Right ventricle myocardium inferior (tissue), 1 donor: ENCODE measurements around the gene PRSS23. TPM values are rescaled to one million over a fixed set of nuclear protein-coding genes. Genes with fewer than 3 reads are reported as not detected.
"Not testable (repeated sequence)": the region's sequence is repeated elsewhere in the genome, so short reads cannot be mapped to it uniquely, and the experiment has no call there.

Experiments
- ATAC-seq: fragments of 200-7000 bp; cut with Tn5 transposase; one replicate; pipeline ENCODE4 v1.9.1; 2020; ENCODE audit warnings: mild to moderate bottlenecking, moderate library complexity
- DNase-seq: peaks from one replicate; pipeline ENCODE4 v3.0.0; 2021; ENCODE audit errors: missing footprints
- intact Hi-C: fragments of 100-400 bp; cut with DNase I; formaldehyde crosslinking; loops from one replicate; pipeline ENCODE4 v1.11.0; 2022
- long read RNA-seq: library from polyadenylated mRNA; unstranded; transcript quantifications from one replicate; pipeline ENCODE4 v2.0.0, GENCODE V29; 2021
- total RNA-seq: library from RNA; stranded (reverse); fragmentation: NEBNext Ultra II Directional; extraction: Animal tissue kit (Norgen Biotek cat#: 25700); gene quantifications from one replicate; pipeline ENCODE4 v1.2.1, GENCODE V29; 2021
- donor health status: DM: no; HTN: yes; CAD: no; lungs with severe emphysema.

Gene PRSS23, protein sequence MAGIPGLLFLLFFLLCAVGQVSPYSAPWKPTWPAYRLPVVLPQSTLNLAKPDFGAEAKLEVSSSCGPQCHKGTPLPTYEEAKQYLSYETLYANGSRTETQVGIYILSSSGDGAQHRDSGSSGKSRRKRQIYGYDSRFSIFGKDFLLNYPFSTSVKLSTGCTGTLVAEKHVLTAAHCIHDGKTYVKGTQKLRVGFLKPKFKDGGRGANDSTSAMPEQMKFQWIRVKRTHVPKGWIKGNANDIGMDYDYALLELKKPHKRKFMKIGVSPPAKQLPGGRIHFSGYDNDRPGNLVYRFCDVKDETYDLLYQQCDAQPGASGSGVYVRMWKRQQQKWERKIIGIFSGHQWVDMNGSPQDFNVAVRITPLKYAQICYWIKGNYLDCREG
- total RNA-seq, result 7.2 TPM
- long read RNA-seq, full-length matches to known transcripts, result 3 of 21 reads
- long read RNA-seq, partial matches to known transcripts, result 0 of 21 reads
- long read RNA-seq, other reads (novel, unspliced or antisense), result 18 of 21 reads

DNA sequence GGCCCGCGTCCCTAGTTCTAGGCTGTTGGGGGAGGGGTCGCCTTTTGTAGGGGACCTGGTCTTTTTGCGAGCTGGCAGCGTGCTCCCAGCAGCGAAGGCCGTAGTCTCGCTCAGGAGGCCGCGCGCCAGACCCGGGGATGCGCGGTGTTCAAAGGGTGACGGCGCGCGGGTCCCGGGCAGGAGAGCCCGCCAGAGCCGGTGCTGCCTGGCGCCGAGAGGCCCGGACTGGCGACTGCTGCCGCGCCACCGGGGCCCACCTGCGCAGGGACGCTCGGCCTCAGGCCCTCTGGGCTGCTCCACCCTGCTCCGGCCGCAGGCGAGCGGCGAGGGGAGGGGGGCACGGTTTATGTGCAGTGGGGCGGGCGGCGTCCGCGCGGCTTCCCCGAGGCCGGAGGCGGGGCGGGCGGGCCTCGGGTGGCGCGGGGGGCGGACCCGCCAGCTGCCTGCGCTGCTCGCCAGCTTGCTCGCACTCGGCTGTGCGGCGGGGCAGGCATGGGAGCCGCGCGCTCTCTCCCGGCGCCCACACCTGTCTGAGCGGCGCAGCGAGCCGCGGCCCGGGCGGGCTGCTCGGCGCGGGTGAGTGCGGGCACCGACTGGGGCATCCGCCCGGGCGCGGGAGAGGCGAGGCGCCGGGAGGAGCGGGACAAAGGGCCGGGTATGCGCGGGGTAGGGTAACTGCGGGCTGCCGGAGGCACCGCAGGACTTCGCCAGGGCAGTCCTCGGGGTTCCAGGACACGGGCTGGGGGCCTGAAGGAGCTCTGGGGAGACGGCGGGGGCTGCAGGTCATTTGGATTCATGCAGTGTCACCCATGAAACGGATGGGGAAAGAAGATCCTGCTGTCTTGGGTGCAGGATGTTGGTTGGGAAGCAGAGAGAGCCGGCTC lies at the start of gene PRSS23:
Gene PRSS23, plus strand, starts transcription at position 467 of the 884 bp plus-strand sequence. CDS start 7,102 bp downstream, outside the sequence.
- intact Hi-C loops, result loop anchor here (5.0 kb wide), 3 partner anchors 128 to 343 kb away; partner anchors contain the start of gene ME3

DNA sequence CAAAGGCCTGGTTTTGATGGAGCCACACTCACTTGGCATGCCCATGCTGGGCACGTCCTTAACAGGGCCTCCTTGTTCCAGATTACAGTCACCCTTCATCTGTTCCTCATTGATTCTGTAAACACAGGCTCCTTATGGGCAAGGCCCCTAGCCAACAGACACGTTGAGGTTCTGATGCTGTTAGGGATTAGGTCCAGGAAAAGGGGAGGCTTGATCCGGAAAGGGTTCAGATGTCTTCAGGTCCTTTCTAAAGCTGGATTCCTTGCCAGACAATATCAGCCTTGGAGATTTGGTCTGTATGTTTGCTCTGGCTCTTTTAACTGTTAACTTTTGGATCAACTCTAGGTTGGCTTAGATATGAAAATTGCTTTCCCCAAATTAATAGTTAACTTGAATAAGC lies 46.9 kb upstream of the PRSS23 start:
- intact Hi-C loops, result no loop called here
- DNase-seq (no peak), ATAC-seq (no peak)

More for the DNA sequence above, at the start of gene PRSS23:
- DNase-seq, result peak; percentile 73
- ATAC-seq, result peak; percentile 85

DNA sequence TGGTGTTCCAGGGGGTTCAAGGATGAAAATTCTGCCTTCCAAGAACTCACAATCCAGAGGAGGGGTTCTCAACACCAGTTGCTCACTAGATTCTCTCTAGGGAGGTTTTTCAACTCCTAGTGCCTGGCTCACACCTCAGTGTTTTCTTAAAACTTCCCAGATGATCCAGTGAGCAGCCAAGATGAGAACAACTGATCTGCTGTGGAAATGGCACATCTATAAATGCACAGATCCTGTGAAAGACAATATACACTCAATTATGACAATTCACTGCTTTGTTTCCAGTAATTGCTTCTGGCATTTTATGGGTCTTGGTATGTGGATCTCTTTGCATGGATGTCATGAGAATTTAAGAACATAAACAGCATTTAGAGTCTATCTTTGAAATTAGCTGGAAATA lies 45.2 kb upstream of the PRSS23 start:
- DNase-seq (no peak), ATAC-seq (no peak)
- intact Hi-C loops, result no loop called here

DNA sequence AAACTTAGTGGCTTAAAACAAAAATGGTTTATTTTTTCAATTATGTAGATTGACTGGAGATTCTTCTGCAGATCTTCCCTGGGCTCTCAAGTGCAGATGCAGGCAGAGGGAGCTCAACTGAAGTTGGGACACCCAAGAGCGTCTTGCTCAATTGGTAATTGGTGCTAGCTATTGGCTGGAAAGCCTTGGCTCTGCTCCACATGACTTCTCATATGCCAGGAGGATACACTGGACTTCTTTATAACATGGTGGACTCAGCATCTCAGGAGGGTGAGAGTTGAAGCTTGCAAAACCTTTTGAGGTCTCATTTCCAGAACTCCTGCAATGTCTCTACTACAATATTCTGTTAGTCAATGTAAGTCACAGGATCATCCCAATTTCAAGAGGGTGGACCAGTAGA lies 42.2 kb upstream of the PRSS23 start:
- intact Hi-C loops, result no loop called here
- no peak for DNase-seq
- no peak for ATAC-seq

DNA sequence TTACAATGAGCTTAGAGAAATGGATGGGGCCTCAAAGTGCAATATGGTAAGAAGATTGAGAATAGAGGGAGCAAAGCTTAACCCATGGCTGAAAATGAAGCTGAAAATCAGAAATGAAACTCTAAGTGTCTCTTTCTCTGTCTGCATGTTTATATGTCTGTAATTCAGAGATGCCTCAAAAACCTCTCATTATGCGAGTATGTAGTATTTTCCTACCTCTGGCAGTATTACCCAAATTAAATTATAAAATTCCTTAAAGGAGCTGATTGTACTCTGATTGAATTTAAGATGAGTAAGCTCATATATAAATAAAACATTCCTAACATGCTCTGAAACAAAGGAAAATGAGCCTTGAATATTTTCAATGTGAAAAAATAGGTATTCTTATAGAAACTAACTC lies 39.8 kb upstream of the PRSS23 start:
- DNase-seq (no peak), ATAC-seq (no peak)
- intact Hi-C loops, result no loop called here

DNA sequence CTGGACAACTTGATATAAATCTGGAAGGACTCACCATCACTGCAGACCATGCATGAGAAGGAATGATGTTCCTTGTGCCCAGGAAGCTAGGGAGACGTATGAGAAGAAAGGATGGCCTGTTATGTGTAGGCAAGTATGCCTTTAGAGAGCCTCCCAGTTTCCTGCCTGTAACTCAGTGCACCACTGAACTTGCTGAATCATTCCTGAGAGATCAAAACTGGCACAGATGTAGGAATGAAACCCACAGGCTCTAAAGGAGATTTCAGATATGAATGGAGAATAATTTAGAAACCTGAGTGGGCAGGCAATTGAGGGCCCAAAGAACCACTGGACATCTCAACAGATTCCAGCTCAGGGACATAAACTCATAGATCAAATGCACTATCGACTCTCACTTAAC lies 38.4 kb upstream of the PRSS23 start:
- intact Hi-C loops, result no loop called here
- ATAC-seq, result no peak
- no peak for DNase-seq

DNA sequence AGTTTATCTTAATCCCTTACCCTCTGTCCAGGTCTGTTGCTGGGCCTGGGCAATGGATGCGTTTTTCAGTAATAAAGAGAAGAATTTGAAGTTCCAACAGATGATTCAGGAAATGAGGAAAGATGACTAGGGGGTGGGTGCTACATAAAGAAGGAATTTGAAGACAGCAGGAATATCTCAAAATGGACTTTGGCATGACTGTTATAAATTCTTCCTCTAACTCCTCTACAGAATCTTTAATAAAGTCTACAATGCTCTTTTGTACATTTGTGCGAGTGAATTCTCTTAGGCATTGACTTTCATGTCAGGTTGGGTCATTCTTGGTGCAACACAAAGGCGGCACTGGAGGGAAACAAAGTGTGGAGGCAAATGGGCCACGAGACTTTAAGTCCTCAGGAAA lies 35.1 kb upstream of the PRSS23 start:
- ATAC-seq (no peak), DNase-seq (no peak)
- intact Hi-C loops, result no loop called here

DNA sequence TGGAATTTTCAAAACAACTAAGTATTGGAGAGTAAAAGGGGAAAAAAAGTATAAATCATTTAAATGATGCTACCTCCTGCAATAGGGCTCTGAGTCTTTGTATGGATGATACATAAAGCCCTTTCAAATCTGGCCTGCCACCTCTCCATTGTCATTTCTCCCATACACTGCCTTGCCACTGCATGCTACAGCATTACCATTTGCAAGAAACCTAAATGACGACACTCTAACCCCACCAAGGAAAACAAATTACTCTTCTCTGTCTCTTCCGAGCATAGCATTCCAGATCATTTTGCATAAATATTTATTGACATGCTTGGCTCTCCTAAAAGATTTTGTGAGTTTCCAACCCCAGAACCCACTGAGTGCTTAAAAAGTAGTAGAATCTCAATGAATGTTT lies 34.5 kb upstream of the PRSS23 start:
- ATAC-seq, result no peak
- DNase-seq, result no peak
- intact Hi-C loops, result no loop called here

DNA sequence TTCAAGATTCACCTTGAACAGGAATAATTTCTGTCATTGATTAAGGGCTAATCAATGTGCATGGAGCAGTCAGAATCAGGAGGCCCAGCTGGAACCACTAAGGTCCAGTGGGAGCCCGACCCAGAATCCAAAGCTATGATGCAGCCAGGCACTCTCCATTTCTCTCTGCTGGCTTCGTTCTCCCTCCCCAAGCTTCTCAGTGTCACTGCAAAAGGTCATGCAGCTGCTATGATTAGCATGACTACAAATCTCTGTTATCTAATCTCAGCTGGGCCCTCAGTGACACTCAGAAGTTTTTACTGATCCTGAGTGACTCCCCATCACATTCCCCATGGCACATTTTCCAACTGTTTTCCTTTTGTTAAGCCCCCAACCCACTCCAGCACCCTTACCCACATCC lies 31.1 kb upstream of the PRSS23 start:
- intact Hi-C loops, result no loop called here
- ATAC-seq (peak; percentile 31), DNase-seq (no peak)

DNA sequence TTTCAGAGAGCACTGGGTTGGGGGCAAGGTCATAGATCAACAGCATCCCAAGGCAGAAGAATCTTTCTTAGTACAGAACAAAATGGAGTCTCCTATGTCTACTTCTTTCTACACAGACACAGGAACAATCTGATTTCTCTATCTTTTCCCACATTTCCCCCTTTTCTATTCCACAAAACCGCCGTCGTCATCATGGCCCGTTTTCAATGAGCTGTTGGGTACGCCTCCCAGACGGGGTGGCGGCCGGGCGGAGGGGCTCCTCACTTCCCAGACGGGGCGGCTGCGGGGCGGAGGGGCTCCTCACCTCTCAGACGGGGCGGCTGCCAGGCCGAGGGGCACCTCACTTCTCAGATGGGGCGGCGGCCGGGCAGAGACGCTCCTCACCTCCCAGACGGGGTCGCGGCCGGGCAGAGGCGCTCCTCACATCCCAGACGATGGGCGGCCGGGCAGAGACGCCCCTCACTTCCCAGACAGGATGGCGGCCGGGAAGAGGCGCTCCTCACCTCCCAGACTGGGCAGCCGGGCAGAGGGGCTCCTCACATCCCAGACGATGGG lies 29.8 kb upstream of the PRSS23 start:
- ATAC-seq, DNase-seq, intact Hi-C loops: not testable (repeated sequence)

DNA sequence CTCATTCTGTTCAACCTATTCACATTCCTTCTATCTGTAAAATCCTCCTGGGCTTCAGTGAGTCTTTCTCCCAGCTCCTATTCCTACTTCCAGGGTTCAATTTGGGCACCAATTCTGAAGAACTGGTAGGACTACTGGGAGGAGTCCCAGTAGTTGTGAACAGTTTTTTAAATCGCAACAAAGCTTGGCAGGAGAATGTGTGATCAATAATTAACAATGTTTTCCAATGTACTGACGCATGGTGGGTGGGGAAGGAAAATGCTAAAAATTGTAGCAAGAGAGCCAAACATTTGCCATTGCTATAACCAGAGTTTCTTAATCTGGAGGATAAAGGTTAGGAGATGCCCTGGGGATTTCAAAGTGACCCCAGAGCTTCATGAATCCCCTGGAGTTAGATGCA lies 27.3 kb upstream of the PRSS23 start:
- no peak for ATAC-seq
- DNase-seq, result no peak
- intact Hi-C loops, result no loop called here

DNA sequence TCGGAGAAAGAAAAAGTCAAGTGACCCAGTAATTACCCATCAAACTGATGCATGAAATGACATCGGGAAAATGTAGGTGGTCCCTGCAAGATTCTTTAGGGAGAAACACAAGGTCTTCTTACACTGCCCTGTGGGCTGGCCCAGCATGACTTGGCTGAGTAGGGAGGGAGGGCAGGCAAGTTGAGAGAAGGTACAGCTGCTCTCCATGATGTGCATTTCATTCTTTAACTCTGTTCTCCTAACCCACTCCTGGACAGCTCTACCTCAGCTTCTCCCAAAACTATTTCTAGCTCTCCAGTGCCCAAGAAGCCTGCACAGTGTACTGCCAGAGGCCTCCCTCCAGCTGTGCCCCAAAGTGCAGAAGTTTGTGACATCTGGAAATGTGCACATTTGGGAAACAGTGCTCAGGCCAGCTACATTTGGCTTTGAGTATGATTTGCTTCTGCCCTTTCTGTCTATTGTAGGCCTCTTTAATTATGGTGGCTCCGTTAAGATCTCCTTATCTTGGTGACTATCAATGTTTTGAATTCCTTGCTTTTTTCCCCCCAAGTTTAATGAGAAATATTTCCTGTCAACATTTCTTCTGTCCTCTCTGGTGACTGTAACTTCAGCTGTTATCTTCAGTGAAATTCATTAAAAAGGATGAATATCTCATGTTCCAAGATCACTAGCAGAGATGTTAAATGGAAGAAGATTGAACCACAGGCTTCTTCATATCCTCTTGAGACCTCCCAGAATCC lies 26.7 kb upstream of the PRSS23 start:
- no peak for DNase-seq
- intact Hi-C loops, result no loop called here
- no peak for ATAC-seq

DNA sequence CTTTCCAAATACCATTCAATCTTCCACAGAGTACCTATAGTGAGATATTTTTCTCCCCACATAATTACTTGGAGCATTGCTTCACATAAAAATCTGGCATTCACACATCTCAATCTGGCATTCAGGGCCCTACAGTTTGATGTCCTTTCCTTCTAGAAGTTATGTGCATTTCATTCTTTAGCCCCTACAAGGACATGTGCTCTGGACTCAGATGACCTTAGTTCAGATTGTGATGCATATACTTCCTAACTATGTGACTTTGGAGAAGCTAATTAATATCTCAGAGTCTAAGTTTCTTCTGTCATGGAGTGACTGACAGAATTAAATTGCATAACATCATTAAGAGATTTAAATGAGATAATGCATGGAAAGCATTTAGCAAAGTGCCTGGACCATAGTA lies 25.9 kb upstream of the PRSS23 start:
- no peak for ATAC-seq
- no peak for DNase-seq
- intact Hi-C loops, result no loop called here

DNA sequence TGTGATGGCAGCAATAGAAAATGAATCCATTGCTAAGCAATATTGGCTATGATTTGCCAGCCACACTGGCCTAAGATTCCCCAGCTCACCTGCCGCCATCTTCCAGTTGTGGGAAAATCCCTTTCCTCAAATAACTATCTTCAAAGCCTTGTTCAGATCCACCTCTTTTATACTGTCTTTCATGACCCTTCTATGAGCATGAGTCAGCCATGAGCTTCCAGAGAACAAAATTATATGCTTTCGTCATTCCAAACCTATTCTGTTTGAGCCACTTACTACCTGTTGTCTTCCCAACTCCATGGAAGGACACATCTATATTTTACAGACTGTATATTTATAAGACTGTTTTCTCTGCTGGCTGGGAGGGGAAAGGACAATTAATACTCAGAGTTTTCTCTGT lies 25.0 kb upstream of the PRSS23 start:
- ATAC-seq (no peak), DNase-seq (no peak)
- intact Hi-C loops, result no loop called here

DNA sequence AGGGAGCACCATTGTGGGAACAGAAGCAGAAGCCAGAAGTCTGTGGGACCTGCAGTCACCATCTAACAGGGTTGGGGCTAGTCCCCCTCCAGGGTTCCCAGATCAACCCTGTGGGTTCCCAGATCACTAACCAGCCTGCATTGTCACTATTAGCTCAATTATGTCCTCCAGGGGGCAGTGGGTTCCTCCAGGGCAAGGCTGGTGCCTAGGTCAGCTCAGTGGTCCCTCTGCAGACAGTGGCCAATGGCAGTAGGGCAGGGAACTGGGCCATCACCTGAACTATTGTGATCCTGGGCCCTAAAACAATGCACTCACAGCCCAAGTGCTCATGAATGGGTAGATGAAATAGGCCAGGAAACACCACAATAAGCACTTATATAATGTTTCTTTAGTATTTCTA lies 18.8 kb upstream of the PRSS23 start:
- no peak for ATAC-seq
- no peak for DNase-seq
- intact Hi-C loops, result no loop called here

DNA sequence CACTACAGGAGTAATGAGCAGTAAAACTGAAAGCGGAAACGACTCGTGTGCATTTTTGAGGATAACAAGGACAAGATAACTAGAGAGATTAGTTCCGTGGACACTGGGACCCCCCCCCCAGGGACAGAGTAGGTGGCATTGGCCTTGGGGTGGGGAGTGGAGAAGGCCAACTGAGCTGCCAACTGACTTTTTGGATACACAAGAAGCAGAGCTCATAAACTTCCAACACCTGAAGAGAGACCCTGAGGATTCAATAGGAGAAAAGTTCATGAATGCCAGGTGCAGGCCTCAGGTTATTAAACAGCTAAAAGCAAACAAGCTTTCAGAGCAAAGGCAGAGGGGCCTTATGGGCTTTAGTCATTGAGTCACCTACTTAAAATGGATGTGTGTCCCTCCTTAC lies 17.6 kb upstream of the PRSS23 start:
- intact Hi-C loops, result no loop called here
- ATAC-seq, result no peak
- no peak for DNase-seq

DNA sequence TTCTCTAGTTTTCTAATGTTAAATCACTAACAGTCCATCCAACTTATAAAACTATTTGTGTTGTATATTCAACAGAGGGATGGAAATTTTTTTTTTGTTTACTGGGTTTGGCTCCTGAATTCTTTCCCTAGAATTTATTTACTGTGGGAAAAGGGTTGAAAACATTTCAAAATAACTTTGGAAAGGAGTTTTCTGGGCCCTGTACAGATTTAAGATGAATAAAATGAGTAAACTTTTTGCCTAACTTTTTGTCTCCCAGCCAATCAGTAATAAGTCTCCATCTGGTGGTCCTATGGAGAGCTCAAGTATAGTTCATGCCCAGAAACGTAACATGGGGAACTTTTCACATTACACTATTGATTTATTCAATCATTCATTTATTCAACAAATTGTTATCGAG lies 16.7 kb upstream of the PRSS23 start:
- ATAC-seq (no peak), DNase-seq (no peak)
- intact Hi-C loops, result no loop called here

DNA sequence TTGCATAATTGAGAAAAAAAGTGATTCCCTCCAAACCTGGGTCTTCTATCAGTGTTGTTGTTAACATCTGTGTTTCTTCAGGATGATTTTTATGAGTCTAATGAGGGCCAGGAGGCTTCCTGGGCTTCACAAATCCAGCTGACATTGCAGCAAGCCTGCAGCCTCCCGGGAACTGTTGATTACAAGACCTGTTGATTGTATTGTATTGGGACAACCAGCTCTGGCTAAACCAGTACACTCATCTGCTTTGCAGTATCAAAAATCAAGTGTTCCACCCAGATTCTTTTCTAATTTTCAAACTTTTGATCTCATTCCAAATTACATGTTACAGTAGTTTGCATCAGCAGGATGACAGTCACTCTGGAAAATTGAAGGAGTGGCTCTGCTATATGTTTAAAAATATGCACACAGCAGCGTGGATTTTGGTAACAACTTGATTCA lies 16.1 kb upstream of the PRSS23 start:
- intact Hi-C loops, result no loop called here
- ATAC-seq (no peak), DNase-seq (no peak)

DNA sequence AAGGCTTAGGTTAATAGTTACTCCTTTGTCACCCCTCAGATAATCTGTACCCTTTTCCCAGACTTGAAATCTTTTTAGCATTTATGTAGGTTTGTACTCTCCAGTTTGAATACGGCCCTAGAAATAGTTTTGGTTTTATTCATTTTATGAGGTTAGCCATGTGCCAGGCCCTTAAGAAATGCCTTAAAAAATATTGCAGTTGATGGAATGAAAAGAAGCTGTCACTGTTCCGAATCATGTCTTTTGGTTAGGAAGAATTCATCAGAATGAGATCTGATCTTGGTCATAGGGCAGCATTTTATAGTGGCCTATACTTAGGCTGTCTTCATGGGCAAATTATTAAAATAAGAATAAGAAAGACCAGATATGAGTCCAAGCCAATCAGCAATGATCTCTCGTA lies 14.8 kb upstream of the PRSS23 start:
- ATAC-seq (no peak), DNase-seq (no peak)
- intact Hi-C loops, result no loop called here
